WTC11 (cell line): ENCODE measurements around the gene ARHGAP26. TPM values are rescaled to one million over a fixed set of nuclear protein-coding genes. Genes with fewer than 3 reads are reported as not detected.
A peak's percentile ranks its signal among the peaks of the same experiment; 100 is the strongest.

Experiments
- ATAC-seq: fragments of 200-7000 bp; cut with Tn5 transposase; 2 replicates; pipeline ENCODE4 v1.10.0; 2021; ENCODE audit warnings: mild to moderate bottlenecking, moderate library complexity
- CTCF ChIA-PET: fragments of 300-600 bp; sonication (Branson Sonifier 250); formaldehyde crosslinking; loops from one replicate; lab custom pipeline; 2021; ENCODE audit warnings: antibody characterized with exemption; lab: Charles Lee
- POLR2A ChIA-PET: fragments of 350-600 bp; sonication (Branson Sonifier 250); formaldehyde crosslinking; loops from one replicate; lab custom pipeline; 2021; ENCODE audit warnings: antibody characterized with exemption; lab: Charles Lee
- DNase-seq: peaks from one replicate; pipeline ENCODE4 v3.0.0; 2021; ENCODE audit warnings: low spot score
- H3K27ac Mint-ChIP-seq: 2 replicates; pipeline ENCODE4 v1.8.0; 2021; ENCODE audit warnings: mixed read lengths
- H3K27me3 Mint-ChIP-seq: 2 replicates; pipeline ENCODE4 v1.8.0; 2021; ENCODE audit warnings: low read depth, mild to moderate bottlenecking, moderate library complexity, mixed read lengths
- H3K36me3 Mint-ChIP-seq: 2 replicates; pipeline ENCODE4 v1.8.0; 2021; ENCODE audit warnings: mixed read lengths
- H3K4me1 Mint-ChIP-seq: 2 replicates; pipeline ENCODE4 v1.8.0; 2022; ENCODE audit warnings: mixed read lengths
- H3K4me3 Mint-ChIP-seq: 2 replicates; pipeline ENCODE4 v1.8.0; 2021; ENCODE audit warnings: mild to moderate bottlenecking, moderate library complexity, mixed read lengths
- H3K9me3 Mint-ChIP-seq: 2 replicates; pipeline ENCODE4 v1.8.0; 2021; ENCODE audit warnings: mixed read lengths
- AFF4 ChIP-seq: sonication (generic); formaldehyde crosslinking; IDR thresholded peaks from 2 replicates; pipeline ENCODE4 v1.8.1; 2023; ENCODE audit warnings: mild to moderate bottlenecking, missing genetic modification reagents, borderline replicate concordance
- AR ChIP-seq: fragments of 250-450 bp; sonication (Bioruptor Pico); IDR thresholded peaks from 2 replicates; pipeline ENCODE4 v1.9.0; 2021; ENCODE audit warnings: mild to moderate bottlenecking
- CTCF ChIP-seq: fragments of 200-600 bp; IDR thresholded peaks from 2 replicates; pipeline ENCODE4 v1.8.0; 2022; ENCODE audit warnings: antibody characterized with exemption
- FOXP1 ChIP-seq: sonication (generic); formaldehyde crosslinking; IDR thresholded peaks from 2 replicates; pipeline ENCODE4 v1.8.0; 2022; ENCODE audit warnings: missing genetic modification reagents, mild to moderate bottlenecking, moderate library complexity, borderline replicate concordance
- FOXP4 ChIP-seq: sonication (generic); formaldehyde crosslinking; IDR thresholded peaks from 2 replicates; pipeline ENCODE4 v1.8.0; 2022; ENCODE audit warnings: mild to moderate bottlenecking, missing genetic modification reagents
- GRHL2 ChIP-seq: fragments of 250-450 bp; sonication (Bioruptor Pico); IDR thresholded peaks from 2 replicates; pipeline ENCODE4 v1.8.0; 2022; ENCODE audit warnings: mild to moderate bottlenecking, moderate library complexity; ENCODE audit not compliant: insufficient replicate concordance, severe bottlenecking
- HMGA2 ChIP-seq: fragments of 250-450 bp; sonication (Bioruptor Pico); IDR thresholded peaks from 2 replicates; pipeline ENCODE4 v1.4.0; 2021; ENCODE audit warnings: mild to moderate bottlenecking, moderate library complexity
- MYBL2 ChIP-seq: sonication (generic); formaldehyde crosslinking; IDR thresholded peaks from 2 replicates; pipeline ENCODE4 v1.8.1; 2023; ENCODE audit warnings: mild to moderate bottlenecking, moderate library complexity, missing genetic modification reagents
- TCF7 ChIP-seq: sonication (generic); formaldehyde crosslinking; IDR thresholded peaks from 2 replicates; pipeline ENCODE4 v1.8.0; 2022; ENCODE audit warnings: mild to moderate bottlenecking, low read depth, missing genetic modification reagents, moderate library complexity
- ZNF671 ChIP-seq: fragments of 250-450 bp; sonication (Bioruptor Pico); IDR thresholded peaks from 2 replicates; pipeline ENCODE4 v1.8.0; 2021; ENCODE audit warnings: mild to moderate bottlenecking
- ZSCAN18 ChIP-seq: fragments of 250-450 bp; sonication (Bioruptor Pico); IDR thresholded peaks from 2 replicates; pipeline ENCODE4 v2.1.2; 2022; ENCODE audit warnings: mild to moderate bottlenecking, moderate library complexity
- total RNA-seq: library from RNA; stranded (reverse); gene quantifications from 3 replicates; pipeline ENCODE4 v1.2.3, GENCODE V29; 2021

Gene ARHGAP26
- total RNA-seq, 1 experiment from 2014 or later: 22.3 TPM

GRCh38 chr5:142966121-142966420 is 195.9 kb downstream of the ARHGAP26 start:
- ChIA-PET CTCF (interaction anchor here (1.0 kb wide), 1 partner anchor 44 kb away, joined by 3 read pairs; no protein-coding TSS in a partner anchor), POLR2A (no interaction called here)
- Mint-ChIP-seq H3K9me3 (no peaks in the 10 kb centered on the region), H3K4me3 (no peak overlapping the region), H3K27me3 (no peaks in the 10 kb centered on the region), H3K4me1 (no peaks in the 10 kb centered on the region), H3K27ac (no peak overlapping the region), H3K36me3 (no peaks in the 10 kb centered on the region)
- TF ChIP-seq TCF7 (CRISPR knock-in tag) (no peak), FOXP4 (CRISPR knock-in tag) (no peak), ZNF671 (no peak), HMGA2 (CRISPR knock-in tag) (no peak), MYBL2 (no peak), GRHL2 (no peak)
- DNase-seq (no peak), ATAC-seq (no peak)

- H3K4me3 Mint-ChIP-seq: no peak overlapping the region
Measured at GRCh38 chr5:142969186-142969585, 199.0 kb downstream of the ARHGAP26 start.

GRCh38 chr5:142969624-142970439 is 199.7 kb downstream of the ARHGAP26 start:
- Mint-ChIP-seq H3K4me3 (no peak overlapping the region), H3K9me3 (no peaks in the 10 kb centered on the region), H3K27ac (0 out of 2 replicates have a peak overlapping the region, but pooled peaks have one; percentile 13), H3K36me3 (no peaks in the 10 kb centered on the region), H3K27me3 (no peaks in the 10 kb centered on the region), H3K4me1 (peaks cover 4% of the 10 kb centered on the region)
- no peak for DNase-seq
- no peak for ATAC-seq
- CTCF ChIA-PET: no interaction called here
- POLR2A ChIA-PET: no interaction called here
- TF ChIP-seq ZSCAN18 (CRISPR knock-in tag) (no peak), HMGA2 (CRISPR knock-in tag) (no peak), FOXP1 (CRISPR knock-in tag) (no peak), AFF4 (CRISPR knock-in tag) (no peak)

More at GRCh38 chr5:142969186-142969585, 199.0 kb downstream of the ARHGAP26 start:
- CTCF ChIA-PET: interaction anchor here (0.6 kb wide), 1 partner anchor 827 kb away, joined by 3 read pairs; no protein-coding TSS in a partner anchor
- DNase-seq (no peak), ATAC-seq (no peak)
- H3K36me3 Mint-ChIP-seq: no peaks in the 10 kb centered on the region
- H3K27ac Mint-ChIP-seq: no peak overlapping the region
- TF ChIP-seq AR (CRISPR knock-in tag): no peak
- no peak for TF ChIP-seq CTCF
- no peaks in the 10 kb centered on the region for H3K27me3 Mint-ChIP-seq
- no peaks in the 10 kb centered on the region for H3K9me3 Mint-ChIP-seq
- POLR2A ChIA-PET: no interaction called here
- no peaks in the 10 kb centered on the region for H3K4me1 Mint-ChIP-seq
